Retinal pigment epithelial cell (primary cell): ENCODE data around the gene IMMT.

ENCODE experiments used
- DNase-seq: peaks from one replicate; pipeline ENCODE4 v3.0.0-alpha.2; 2010; ENCODE audit warnings: low read depth
- H3K4me3 ChIP-seq: 2 replicates; pipeline ENCODE4 v1.5.1; 2011; ENCODE audit warnings: mild to moderate bottlenecking, low read length, control low read depth, moderate library complexity
- TF ChIP-seq, protein P1 (sequence below): conservative IDR thresholded peaks from 2 replicates; pipeline ENCODE4 v1.5.1; 2011; ENCODE audit warnings: low read depth, low read length, control low read depth, inconsistent platforms

The IMMT gene

DNA sequence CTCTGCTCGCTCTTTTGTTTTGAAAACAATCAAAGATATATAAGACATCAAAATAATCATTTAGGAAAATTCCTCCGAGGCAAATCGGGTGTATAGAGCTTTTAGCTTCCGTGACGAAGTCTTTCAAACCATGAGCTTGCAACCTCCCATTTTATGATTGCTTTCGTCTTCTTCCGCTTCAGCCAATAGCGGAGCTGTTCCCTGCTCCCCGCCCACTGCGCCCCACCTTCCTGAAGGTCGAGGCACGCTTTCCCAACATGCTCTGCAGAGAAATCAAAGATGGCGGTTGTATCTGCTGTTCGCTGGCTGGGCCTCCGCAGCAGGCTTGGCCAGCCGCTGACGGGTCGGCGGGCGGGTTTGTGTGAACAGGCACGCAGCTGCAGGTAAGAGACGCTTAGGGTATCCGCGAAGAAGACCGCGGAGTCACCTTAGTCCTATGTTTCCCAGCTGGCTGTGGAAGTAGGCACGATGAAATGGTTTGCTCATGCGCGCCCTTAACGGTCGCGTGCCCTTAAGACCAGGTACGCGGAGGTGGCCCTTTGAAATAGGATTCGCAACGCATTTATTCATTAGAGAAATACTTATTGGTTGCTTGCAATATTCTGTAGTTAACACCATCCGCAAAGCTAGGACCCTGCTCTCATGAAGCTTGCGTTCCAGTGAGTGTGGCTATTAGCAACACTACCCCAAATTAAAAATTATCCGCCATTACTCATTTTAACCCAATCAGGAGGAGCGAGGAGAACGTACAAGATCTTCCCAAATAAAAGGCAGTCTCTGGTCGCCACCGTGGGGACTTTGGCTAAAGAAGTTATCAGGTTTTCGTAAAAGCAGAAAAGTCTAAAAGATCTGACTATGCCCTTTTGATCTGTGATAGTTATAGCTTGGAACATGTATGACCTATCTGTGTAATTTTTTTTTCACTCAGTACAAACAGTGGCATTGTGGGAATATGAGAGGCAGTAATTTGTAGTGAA is 89.0 kb downstream of the IMMT start, which contains the start of gene PTCD3:
Gene PTCD3 (plus strand): TSS at position 267 of the 977 bp plus-strand sequence. CDS start 13 bp downstream, at position 280.
- TF ChIP-seq, protein P1, sequence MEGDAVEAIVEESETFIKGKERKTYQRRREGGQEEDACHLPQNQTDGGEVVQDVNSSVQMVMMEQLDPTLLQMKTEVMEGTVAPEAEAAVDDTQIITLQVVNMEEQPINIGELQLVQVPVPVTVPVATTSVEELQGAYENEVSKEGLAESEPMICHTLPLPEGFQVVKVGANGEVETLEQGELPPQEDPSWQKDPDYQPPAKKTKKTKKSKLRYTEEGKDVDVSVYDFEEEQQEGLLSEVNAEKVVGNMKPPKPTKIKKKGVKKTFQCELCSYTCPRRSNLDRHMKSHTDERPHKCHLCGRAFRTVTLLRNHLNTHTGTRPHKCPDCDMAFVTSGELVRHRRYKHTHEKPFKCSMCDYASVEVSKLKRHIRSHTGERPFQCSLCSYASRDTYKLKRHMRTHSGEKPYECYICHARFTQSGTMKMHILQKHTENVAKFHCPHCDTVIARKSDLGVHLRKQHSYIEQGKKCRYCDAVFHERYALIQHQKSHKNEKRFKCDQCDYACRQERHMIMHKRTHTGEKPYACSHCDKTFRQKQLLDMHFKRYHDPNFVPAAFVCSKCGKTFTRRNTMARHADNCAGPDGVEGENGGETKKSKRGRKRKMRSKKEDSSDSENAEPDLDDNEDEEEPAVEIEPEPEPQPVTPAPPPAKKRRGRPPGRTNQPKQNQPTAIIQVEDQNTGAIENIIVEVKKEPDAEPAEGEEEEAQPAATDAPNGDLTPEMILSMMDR, result no peak
- peak; percentile 90 for DNase-seq
- H3K4me3 ChIP-seq, result peak within 1 kb of the TSS; percentile 86

DNA sequence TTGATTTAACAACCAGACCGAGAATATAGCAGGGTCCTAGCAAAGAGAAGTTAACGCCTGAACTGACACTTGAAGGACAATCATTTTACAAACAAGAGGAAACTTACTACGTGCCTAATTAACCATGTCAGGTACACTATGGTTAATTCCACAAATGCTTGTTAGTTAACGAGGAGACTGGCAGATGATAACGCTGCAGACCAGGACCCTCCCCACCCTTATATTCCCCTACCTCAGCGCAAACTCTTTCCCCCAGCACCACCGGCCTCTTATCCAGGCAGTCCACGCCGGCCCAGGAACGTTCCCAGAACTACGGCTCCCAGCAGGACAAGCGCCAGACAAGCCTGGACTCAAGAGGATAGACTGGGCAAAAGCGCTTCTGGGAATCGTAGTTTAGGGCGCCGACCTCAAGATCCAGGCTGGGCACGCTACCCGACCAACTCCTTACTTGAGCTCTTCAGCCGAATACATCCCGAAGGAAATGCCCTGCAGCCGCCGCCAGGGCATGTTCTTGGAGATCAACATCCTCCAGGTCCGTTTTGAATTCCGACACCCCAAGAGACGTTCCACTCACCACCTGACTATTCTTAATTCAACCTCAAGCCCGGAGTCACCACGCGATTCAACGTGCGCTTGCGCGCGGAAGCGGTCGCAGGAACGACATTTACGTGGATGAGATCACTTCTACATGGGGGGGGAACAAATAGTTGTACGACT is 89.9 kb downstream of the IMMT start, which contains the start of gene POLR1A:
Gene POLR1A (minus strand): TSS at position 635 of the 717 bp plus-strand sequence. CDS start 110 bp downstream, at position 525.
- TF ChIP-seq, protein P1, result peak; percentile 31
- peak within 1 kb of the TSS; percentile 86 for H3K4me3 ChIP-seq
- peak; percentile 84 for DNase-seq

DNA sequence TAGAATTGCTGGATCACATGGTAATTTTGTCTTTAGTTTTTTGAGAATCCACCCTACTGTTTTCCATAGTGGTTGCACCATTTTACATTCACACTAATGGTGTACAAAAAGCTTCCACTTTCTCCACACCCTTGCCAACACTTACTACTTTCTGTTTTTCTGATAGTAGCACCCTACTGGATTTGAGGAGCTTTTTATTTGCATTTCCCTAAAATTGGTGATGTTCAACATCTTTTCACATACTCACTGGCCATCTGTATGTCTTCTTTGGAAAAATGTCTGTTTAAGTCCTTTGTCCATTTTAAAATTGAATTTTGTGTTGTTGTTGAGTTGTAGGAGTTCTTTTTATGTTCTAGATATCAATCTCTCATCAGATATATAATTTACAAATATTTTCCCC is 93.1 kb downstream of the IMMT start:
- H3K4me3 ChIP-seq, result no peak overlapping the region
- TF ChIP-seq, protein P1, result no peak
- no peak for DNase-seq

DNA sequence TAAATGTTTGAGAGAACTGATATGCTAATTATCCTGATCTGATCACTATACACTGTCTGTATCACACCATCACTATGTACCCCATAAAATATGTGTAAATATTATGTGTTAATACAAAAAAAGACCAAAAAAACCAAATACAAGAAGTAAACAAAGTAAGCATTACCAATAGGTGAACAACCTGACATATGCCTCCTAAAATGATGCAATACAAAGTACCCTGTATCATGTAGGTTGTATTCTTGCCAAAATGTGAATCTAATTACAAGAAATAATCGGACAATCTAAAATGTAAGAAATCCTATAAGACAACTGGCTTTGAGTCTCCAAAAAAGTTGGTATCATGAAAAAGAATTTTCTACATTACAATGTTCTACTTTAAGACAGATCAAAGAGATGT is 97.3 kb downstream of the IMMT start:
- H3K4me3 ChIP-seq, result no peak overlapping the region
- no peak for DNase-seq
- TF ChIP-seq, protein P1, result no peak

DNA sequence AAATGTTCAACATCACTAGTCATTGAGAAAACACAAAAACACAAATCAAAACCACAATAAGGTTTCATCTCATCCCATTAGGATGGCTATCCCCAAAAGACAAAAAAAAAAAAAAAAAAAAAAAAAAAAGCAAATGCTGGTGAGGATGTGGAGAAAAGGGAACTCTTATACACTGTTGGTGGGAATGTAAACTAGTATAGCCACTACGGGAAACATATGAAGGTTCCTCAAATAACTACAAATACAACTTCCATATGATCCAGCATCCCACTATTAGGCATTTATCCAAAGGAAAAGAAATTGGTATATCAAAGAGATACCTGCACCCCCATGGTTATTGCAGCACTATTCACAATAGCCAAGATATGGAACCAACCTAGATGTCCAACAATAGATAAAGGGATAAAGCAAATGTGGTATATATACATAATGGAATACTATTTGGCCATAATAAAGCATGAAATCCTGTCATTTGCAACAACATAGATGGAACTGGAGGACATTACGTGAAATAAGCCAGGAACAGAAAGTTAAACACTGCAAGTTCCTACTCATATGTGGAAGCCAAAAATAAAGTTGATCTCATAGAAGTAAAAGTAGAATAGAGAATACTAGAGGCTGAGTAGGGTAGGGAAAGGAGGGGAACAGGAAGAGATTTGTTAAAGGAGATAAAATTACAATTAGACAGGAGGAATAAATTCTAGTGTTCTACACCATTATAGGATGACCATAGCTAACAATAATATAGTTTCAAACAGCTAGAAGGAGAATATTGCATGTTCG is 98.0 kb downstream of the IMMT start:
- TF ChIP-seq, protein P1, result no peak
- no peak overlapping the region for H3K4me3 ChIP-seq
- no peak for DNase-seq

DNA sequence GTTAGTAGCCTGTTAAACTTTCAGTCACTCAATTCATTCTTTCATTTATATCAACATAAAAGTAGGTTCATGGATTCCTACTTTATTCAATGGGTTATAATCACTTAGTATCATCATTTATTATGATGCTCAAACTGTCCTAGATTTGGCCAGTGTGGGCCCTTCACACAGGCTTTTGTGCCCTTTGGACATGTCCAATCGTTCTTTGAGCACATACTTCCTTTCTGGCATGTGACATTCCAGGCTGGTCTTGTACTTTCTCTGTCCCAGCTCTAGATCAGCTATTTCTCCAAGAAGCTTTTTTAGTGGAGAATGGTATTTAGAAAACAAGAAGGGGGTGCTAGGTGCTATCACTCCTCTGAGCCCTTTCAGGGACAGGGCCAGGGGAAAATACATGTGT is 101.0 kb downstream of the IMMT start:
- TF ChIP-seq, protein P1, result no peak
- no peak for DNase-seq
- no peak overlapping the region for H3K4me3 ChIP-seq
